HL-60 (cell line): ENCODE data around the gene ZNF423.

Experiments
- GABPA ChIP-seq: IDR thresholded peaks from 2 replicates; pipeline ENCODE4 v1.6.1; 2012; ENCODE audit warnings: low read depth
- POLR2AphosphoS5 ChIP-seq: IDR thresholded peaks from 2 replicates; pipeline ENCODE4 v1.6.1; 2012; ENCODE audit warnings: low read depth
- SPI1 ChIP-seq: IDR thresholded peaks from 2 replicates; pipeline ENCODE4 v1.6.1; 2012; ENCODE audit warnings: low read depth, mild to moderate bottlenecking, borderline replicate concordance
- TF ChIP-seq, protein P1 (sequence below): IDR thresholded peaks from one replicate; pipeline ENCODE4 v1.5.1; 2011; ENCODE audit warnings: low read length, control low read depth, inconsistent platforms; ENCODE audit not compliant: insufficient read depth

DNA sequence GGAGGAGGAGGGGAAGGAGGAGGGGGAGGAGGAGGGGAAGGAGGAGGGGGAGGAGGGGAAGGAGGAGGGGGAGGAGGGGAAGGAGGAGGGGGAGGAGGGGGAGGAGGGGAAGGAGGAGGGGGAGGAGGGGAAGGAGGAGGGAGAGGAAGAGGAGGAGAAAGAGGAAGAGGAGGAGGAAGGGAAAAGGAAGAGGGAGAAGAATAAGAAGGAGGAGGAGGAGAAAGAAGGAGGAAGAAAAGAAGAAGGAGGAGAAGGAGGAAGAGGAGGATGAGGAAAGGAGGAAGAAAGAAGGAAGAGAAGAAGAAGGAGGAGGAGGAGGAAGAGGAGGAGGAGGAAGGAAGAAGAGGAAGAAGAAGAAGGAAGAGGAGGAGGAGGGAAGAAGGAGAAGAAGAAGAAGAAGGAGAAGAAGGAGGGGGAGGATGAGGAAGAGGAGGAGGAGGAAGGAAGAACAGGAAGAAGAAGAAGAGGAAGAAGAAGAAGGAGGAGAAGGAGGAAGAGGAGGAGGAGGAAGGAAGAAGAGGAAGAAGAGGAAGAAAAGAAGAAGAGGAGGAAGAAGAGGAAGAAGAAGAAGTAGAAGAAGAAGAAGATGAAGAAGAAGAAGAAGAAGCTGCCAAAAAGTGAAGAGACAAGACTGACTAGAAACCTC, 378.5 kb downstream of the ZNF423 start:
- TF ChIP-seq, protein P1, sequence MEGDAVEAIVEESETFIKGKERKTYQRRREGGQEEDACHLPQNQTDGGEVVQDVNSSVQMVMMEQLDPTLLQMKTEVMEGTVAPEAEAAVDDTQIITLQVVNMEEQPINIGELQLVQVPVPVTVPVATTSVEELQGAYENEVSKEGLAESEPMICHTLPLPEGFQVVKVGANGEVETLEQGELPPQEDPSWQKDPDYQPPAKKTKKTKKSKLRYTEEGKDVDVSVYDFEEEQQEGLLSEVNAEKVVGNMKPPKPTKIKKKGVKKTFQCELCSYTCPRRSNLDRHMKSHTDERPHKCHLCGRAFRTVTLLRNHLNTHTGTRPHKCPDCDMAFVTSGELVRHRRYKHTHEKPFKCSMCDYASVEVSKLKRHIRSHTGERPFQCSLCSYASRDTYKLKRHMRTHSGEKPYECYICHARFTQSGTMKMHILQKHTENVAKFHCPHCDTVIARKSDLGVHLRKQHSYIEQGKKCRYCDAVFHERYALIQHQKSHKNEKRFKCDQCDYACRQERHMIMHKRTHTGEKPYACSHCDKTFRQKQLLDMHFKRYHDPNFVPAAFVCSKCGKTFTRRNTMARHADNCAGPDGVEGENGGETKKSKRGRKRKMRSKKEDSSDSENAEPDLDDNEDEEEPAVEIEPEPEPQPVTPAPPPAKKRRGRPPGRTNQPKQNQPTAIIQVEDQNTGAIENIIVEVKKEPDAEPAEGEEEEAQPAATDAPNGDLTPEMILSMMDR, result no peak
- TF ChIP-seq POLR2AphosphoS5 (no peak), SPI1 (no peak), GABPA (no peak)
